GM19372 (cell line): ENCODE results near the gene CDH7.

Source experiments
- ATAC-seq: cut with Tn5 transposase; IDR thresholded peaks from one replicate; pipeline ENCODE4 v1.9.1; 2021; ENCODE audit warnings: mild to moderate bottlenecking, low read depth, moderate library complexity; ENCODE audit not compliant: unreplicated experiment

CDH7 gene

GRCh38 chr18:65762556-65762955 is 11.7 kb downstream of the CDH7 start:
- no peak for ATAC-seq

- no peak for ATAC-seq
Observed at GRCh38 chr18:65767406-65767805, 16.6 kb downstream of the CDH7 start.

- ATAC-seq = no peak
Observed at GRCh38 chr18:65768120-65768778, 17.4 kb downstream of the CDH7 start.

GRCh38 chr18:65769652-65770051 is 18.8 kb downstream of the CDH7 start:
- ATAC-seq = no peak

GRCh38 chr18:65786474-65786873 is 35.7 kb downstream of the CDH7 start:
- ATAC-seq = no peak

GRCh38 chr18:65788373-65788772 is 37.6 kb downstream of the CDH7 start:
- ATAC-seq = no peak

- no peak for ATAC-seq
Observed at GRCh38 chr18:65790604-65791003, 39.8 kb downstream of the CDH7 start.

- ATAC-seq = no peak
Observed at GRCh38 chr18:65791719-65792118, 40.9 kb downstream of the CDH7 start.

GRCh38 chr18:65792456-65793074 is 41.8 kb downstream of the CDH7 start:
- no peak for ATAC-seq

- no peak for ATAC-seq
Observed at GRCh38 chr18:65808759-65809158, 57.9 kb downstream of the CDH7 start.

GRCh38 chr18:65811307-65811706 is 60.5 kb downstream of the CDH7 start:
- ATAC-seq = no peak

GRCh38 chr18:65815506-65815905 is 64.7 kb downstream of the CDH7 start:
- ATAC-seq = no peak

- ATAC-seq = no peak
Observed at GRCh38 chr18:65817178-65817577, 66.4 kb downstream of the CDH7 start.

GRCh38 chr18:65821911-65822310 is 71.1 kb downstream of the CDH7 start:
- ATAC-seq = no peak

- ATAC-seq = no peak
Observed at GRCh38 chr18:65822826-65823225, 72.0 kb downstream of the CDH7 start.

GRCh38 chr18:65827444-65827843 is 76.6 kb downstream of the CDH7 start:
- no peak for ATAC-seq

- no peak for ATAC-seq
Observed at GRCh38 chr18:65835881-65836280, 85.1 kb downstream of the CDH7 start.

GRCh38 chr18:65846107-65846506 is 95.3 kb downstream of the CDH7 start:
- no peak for ATAC-seq

- no peak for ATAC-seq
Observed at GRCh38 chr18:65852273-65852672, 101.5 kb downstream of the CDH7 start.

GRCh38 chr18:65859075-65859474 is 108.3 kb downstream of the CDH7 start:
- no peak for ATAC-seq

- ATAC-seq = no peak
Observed at GRCh38 chr18:65869527-65869926, 118.7 kb downstream of the CDH7 start.

- no peak for ATAC-seq
Observed at GRCh38 chr18:65876310-65876709, 125.5 kb downstream of the CDH7 start.
